Parathyroid adenoma (tissue), 2 donors: ENCODE data around the gene NCF4.

Experiments used
- H2AFZ ChIP-seq: fragments of 300-600 bp; sonication (generic); one replicate; pipeline ENCODE4 v1.7.0; 2017; ENCODE audit warnings: antibody characterized with exemption, mild to moderate bottlenecking
- H3K27ac ChIP-seq: fragments of 300-600 bp; sonication (generic); one replicate; pipeline ENCODE4 v1.7.0; 2017
- H3K27me3 ChIP-seq: fragments of 300-600 bp; sonication (generic); one replicate; pipeline ENCODE4 v1.7.0; 2017; ENCODE audit warnings: low read length; ENCODE audit not compliant: control insufficient read depth, insufficient read depth
- H3K36me3 ChIP-seq: fragments of 300-600 bp; sonication (generic); one replicate; pipeline ENCODE4 v1.7.0; 2017; ENCODE audit warnings: low read length; ENCODE audit not compliant: control insufficient read depth, insufficient read depth
- H3K4me1 ChIP-seq: fragments of 300-600 bp; sonication (generic); one replicate; pipeline ENCODE4 v1.7.0; 2017; ENCODE audit warnings: control low read depth
- H3K4me2 ChIP-seq: fragments of 300-600 bp; sonication (generic); one replicate; pipeline ENCODE4 v1.7.0; 2017; ENCODE audit warnings: low read length
- H3K4me3 ChIP-seq: fragments of 300-600 bp; sonication (generic); one replicate; pipeline ENCODE4 v1.7.0; 2017; ENCODE audit warnings: low read depth, low read length
- H3K79me2 ChIP-seq: fragments of 300-600 bp; sonication (generic); one replicate; pipeline ENCODE4 v1.7.0; 2017; ENCODE audit warnings: control low read depth
- H3K9ac ChIP-seq: fragments of 300-600 bp; sonication (generic); one replicate; pipeline ENCODE4 v1.7.0; 2017; ENCODE audit warnings: mild to moderate bottlenecking
- H3K9me3 ChIP-seq: fragments of 300-600 bp; sonication (generic); one replicate; pipeline ENCODE4 v1.7.0; 2017; ENCODE audit warnings: low read length; ENCODE audit not compliant: control insufficient read depth
- TF ChIP-seq, protein P1 (sequence below): fragments of 300-600 bp; sonication (generic); IDR thresholded peaks from one replicate; pipeline ENCODE4 v1.7.0; 2017; ENCODE audit warnings: antibody characterized with exemption, mild to moderate bottlenecking
- donor health status: primary hyperparathyroidism.

Gene NCF4

DNA sequence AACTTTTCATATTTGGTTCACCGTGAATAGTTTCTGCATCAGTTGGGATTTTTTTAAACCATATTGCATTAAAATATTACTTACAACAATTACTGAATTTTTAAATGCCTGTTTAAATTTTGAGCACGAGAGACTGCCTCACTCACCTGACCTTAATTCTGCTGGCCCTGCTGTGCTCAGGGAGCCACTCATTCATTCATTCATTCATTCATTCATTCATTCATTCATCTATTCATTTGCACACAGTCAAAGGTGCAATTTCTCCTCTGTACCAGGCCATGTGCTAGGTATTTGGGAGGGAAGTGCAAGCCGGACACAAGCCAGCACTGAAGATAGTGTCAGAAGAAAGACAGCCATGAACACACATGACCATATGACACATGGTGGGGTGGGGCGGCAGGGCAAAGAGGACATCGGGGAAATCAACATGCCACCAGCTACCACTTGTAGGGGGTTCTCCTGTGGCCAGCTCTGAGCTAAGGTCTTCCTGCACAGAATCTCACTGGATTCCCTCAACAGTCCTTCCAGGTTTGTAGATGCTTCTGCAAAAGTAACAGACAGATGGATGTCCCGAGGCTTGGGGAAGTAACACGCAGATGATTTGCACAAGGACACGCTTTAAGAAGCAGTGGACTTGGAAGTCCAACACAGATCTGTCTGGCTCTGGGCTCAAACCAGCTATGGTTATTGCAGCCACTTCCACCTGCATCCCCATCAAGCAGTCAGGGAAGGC lies 52.1 kb downstream of the NCF4 start:
- Histone ChIP-seq H3K9me3 (no peaks in the 10 kb centered on the region), H3K79me2 (no peaks in the 10 kb centered on the region), H3K9ac (no peak overlapping the region), H3K4me2 (no peak overlapping the region), H3K4me1 (no peaks in the 10 kb centered on the region), H3K36me3 (no peaks in the 10 kb centered on the region), H3K4me3 (no peak overlapping the region), H3K27me3 (no peaks in the 10 kb centered on the region), H3K27ac (no peak overlapping the region), H2AFZ (no peak overlapping the region)
- TF ChIP-seq, protein P1, sequence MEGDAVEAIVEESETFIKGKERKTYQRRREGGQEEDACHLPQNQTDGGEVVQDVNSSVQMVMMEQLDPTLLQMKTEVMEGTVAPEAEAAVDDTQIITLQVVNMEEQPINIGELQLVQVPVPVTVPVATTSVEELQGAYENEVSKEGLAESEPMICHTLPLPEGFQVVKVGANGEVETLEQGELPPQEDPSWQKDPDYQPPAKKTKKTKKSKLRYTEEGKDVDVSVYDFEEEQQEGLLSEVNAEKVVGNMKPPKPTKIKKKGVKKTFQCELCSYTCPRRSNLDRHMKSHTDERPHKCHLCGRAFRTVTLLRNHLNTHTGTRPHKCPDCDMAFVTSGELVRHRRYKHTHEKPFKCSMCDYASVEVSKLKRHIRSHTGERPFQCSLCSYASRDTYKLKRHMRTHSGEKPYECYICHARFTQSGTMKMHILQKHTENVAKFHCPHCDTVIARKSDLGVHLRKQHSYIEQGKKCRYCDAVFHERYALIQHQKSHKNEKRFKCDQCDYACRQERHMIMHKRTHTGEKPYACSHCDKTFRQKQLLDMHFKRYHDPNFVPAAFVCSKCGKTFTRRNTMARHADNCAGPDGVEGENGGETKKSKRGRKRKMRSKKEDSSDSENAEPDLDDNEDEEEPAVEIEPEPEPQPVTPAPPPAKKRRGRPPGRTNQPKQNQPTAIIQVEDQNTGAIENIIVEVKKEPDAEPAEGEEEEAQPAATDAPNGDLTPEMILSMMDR: no peak

DNA sequence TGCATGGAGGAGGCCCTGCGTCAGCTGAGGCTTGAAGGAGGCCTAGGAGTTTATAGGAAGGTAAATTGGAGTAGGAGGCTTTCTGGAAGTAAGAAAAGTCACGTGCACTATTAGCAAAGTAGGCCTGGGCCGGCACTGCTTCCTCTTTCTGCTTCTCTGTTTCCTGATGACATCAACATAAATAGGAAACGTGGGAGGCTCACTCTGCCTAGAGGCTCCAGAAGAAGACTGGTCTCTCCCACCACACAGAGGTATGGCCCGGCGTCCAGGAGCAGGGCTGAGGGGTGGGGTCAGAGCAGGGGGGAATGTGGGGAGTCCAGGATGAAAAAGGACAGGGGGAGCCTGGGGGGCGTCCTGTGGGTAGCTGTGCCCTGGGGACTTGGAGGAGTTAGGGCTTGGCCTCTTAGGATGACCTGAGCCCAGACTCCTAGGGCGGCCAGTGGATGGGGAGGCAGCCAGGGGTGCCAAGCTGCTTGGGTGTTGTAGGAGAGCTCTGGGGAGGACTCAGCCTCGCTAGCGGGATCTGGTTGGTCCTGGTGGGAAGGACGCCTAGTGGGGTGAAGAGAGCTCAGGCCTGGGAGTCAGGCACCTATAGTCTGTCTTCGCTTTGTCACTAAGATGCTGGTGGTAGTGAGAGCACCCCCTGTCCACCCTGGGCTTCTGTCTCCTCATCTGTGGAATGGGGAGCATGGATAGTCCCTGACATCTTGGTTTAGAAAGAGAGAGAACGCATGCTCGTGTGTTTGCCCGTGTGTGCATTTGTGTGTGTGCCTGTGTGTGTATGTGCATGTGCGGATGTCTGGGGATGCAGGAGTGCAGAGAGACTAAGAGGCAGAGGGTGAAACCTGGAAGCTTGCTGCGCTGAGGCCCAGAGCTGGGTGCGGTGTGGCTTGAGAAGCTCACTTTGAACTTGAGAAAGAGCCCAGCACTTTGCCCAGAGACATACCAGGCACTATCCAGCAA lies 52.9 kb downstream of the NCF4 start, which contains the start of gene CSF2RB:
Gene CSF2RB (plus strand): TSS at position 202 of the 963 bp plus-strand sequence. CDS start 8,580 bp downstream, outside the sequence.
- TF ChIP-seq, protein P1: no peak
- Histone ChIP-seq H3K4me1 (no peaks in the 10 kb centered on the region), H3K4me2 (peak within 1 kb of the TSS; percentile 10), H3K27ac (no peak within 1 kb of the TSS), H3K79me2 (no peaks in the 10 kb centered on the region), H3K27me3 (no peaks in the 10 kb centered on the region), H3K4me3 (no peak within 1 kb of the TSS), H3K36me3 (no peaks in the 10 kb centered on the region), H3K9ac (no peak within 1 kb of the TSS), H2AFZ (no peak within 1 kb of the TSS), H3K9me3 (no peaks in the 10 kb centered on the region)

DNA sequence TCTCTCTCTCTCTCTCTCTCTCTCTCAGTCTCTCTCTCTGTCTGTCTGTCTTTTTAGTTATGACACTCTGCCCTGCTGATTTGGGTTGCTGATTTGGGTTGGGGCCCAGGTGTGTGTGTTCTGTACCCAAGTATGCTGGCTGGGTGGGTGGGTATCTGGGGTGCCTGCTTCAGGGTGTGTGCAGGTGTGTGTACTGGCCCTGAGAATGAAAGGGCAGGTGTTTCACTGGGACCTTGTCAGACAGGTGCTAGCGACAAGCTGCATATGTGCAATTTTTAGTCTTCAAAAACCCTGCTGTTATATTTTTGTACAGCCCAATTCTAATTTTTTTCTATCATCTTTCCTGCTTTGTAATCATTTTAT lies 53.6 kb downstream of the NCF4 start:
- no peaks in the 10 kb centered on the region for H3K4me1 ChIP-seq
- no peaks in the 10 kb centered on the region for H3K27me3 ChIP-seq
- H2AFZ ChIP-seq: no peak overlapping the region
- H3K79me2 ChIP-seq: no peaks in the 10 kb centered on the region
- no peak overlapping the region for H3K4me2 ChIP-seq
- no peak overlapping the region for H3K9ac ChIP-seq
- H3K36me3 ChIP-seq: no peaks in the 10 kb centered on the region
- TF ChIP-seq, protein P1: no peak
- no peaks in the 10 kb centered on the region for H3K9me3 ChIP-seq
- H3K27ac ChIP-seq: no peak overlapping the region
- no peak overlapping the region for H3K4me3 ChIP-seq

DNA sequence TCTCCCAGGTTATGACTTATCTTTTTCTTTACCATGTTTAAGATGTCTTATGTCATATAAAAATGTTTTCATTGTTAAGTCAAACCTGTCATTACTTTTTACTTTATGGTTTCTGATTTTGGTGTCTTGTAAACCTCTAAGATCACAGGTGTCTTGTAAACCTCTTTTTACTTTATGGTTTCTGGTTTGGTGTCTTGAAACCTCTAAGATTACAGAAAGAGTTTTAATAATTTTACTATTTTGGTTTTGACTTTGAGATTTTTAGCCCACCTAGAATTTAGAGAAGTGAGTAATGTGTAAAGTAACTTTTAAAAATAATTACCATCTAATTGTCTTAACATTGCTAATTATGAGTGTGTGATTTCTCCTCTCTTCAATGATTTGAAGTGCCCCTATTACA lies 55.2 kb downstream of the NCF4 start:
- H3K4me1 ChIP-seq: no peaks in the 10 kb centered on the region

More for the DNA sequence above, 55.2 kb downstream of the NCF4 start:
- Histone ChIP-seq H3K27ac (no peak overlapping the region), H3K27me3 (no peaks in the 10 kb centered on the region), H2AFZ (no peak overlapping the region), H3K79me2 (no peaks in the 10 kb centered on the region), H3K4me2 (no peak overlapping the region), H3K9me3 (no peaks in the 10 kb centered on the region), H3K4me3 (no peak overlapping the region), H3K36me3 (no peaks in the 10 kb centered on the region), H3K9ac (no peak overlapping the region)
- TF ChIP-seq, protein P1: no peak
